Transverse colon (tissue), 4 donors: ENCODE results near the gene SLC19A1. TPM values are rescaled to one million over a fixed set of nuclear protein-coding genes. Genes with fewer than 3 reads are reported as not detected.

Source experiments
- DNase-seq: peaks from one replicate; pipeline ENCODE4 v3.0.0-alpha.2; 2019
- H3K27ac ChIP-seq, 4 donors: fragments of 200-600 bp; sonication (generic); 2 replicates each; pipeline ENCODE4 v1.5.1; 2016 to 2018; ENCODE audit warnings: inconsistent platforms in 4 of 4
- H3K27me3 ChIP-seq: fragments of 200-600 bp; sonication (generic); 2 replicates; pipeline ENCODE4 v1.5.1; 2017; ENCODE audit warnings: inconsistent platforms
- H3K36me3 ChIP-seq, 4 donors: fragments of 200-600 bp; sonication (generic); 2 replicates each; pipeline ENCODE4 v1.5.1; 2017 to 2019; ENCODE audit warnings: inconsistent platforms in 4 of 4
- H3K4me1 ChIP-seq, 4 donors: fragments of 200-600 bp; sonication (generic); 2 replicates each; pipeline ENCODE4 v1.5.1; 2017 to 2020; ENCODE audit warnings: inconsistent platforms in 4 of 4
- H3K4me3 ChIP-seq, 4 donors: fragments of 200-600 bp; sonication (generic); 1 replicate in 1 of 4; 2 replicates in 3 of 4; pipeline versions ENCODE4 v1.5.1 to v1.6.1; 2017 to 2019; ENCODE audit warnings: inconsistent platforms in 4 of 4
- H3K9me3 ChIP-seq, 2 donors: fragments of 200-600 bp; sonication (generic); 2 replicates each; pipeline ENCODE4 v1.5.1; 2017 to 2019; ENCODE audit warnings: inconsistent platforms in 2 of 2
- CTCF ChIP-seq, 5 experiments: fragments of 200-600 bp in 3 of 5; fragments of 450-650 bp in 2 of 5; sonication (generic) in 3 of 5; IDR thresholded peaks; 1 replicate in 2 of 5; 2 replicates in 3 of 5; pipeline ENCODE4 v1.5.1; 2016 to 2017; ENCODE audit warnings: antibody characterized with exemption in 5 of 5, inconsistent platforms in 3 of 5, mild to moderate bottlenecking in 2 of 5, moderate library complexity in 1 of 5
- EP300 ChIP-seq: sonication (generic); formaldehyde crosslinking; IDR thresholded peaks from one replicate; pipeline ENCODE4 v1.6.1; 2017; ENCODE audit warnings: antibody characterized with exemption, low read depth
- POLR2A ChIP-seq: fragments of 450-650 bp; IDR thresholded peaks from one replicate; pipeline ENCODE4 v1.6.1; 2016; ENCODE audit warnings: antibody characterized with exemption, mild to moderate bottlenecking, moderate library complexity
- POLR2AphosphoS5 ChIP-seq, 3 donors: sonication (generic); formaldehyde crosslinking; IDR thresholded peaks; one replicate each; pipeline ENCODE4 v1.6.1; 2016; ENCODE audit warnings: antibody characterized with exemption in 3 of 3
- WGBS, 2 donors: methylation state at CpG; one replicate each; pipeline ENCODE4 v1.1.5; 2018; ENCODE audit warnings: low coverage in 1 of 2; 5-methylcytosine and 5-hydroxymethylcytosine counted together
- in situ Hi-C, 4 donors: fragments of 200-750 bp; cut with MboI; loops; one replicate each; pipeline versions ENCODE4 v1.15.0 to v1.15.1; 2017; ENCODE audit warnings: low sequenced_read_pairs in 3 of 4, low pct_ligation_motif_present in 1 of 4, low pct_unique_long_range_greater_than_20kb in 1 of 4
- intact Hi-C: fragments of 100-400 bp; cut with DNase I; formaldehyde crosslinking; loops from one replicate; pipeline ENCODE4 v1.15.1; 2023; ENCODE audit warnings: low total_unique reads
- total RNA-seq, 4 donors: library from RNA; depleted of rRNA; stranded (reverse); fragments of >200 nt; gene quantifications; one replicate each; pipeline ENCODE4 v1.1.0, GENCODE V29; 2016

SLC19A1 gene
- total RNA-seq, 4 donors from 2014 or later, result 8.3 to 24.1 (median 17.3) TPM

- intact Hi-C loops, result no loop called here
- in situ Hi-C loops, result loop anchor here in 2 of 4 donors (25.0 kb wide), 2 partner anchors 170 to 295 kb away; partner anchors contain the start of gene POFUT2 (in 1 of the 2)
- H3K4me3 ChIP-seq, result no peak overlapping the region
- H3K4me1 ChIP-seq, result peaks cover 0 to 22% (median 14%) of the 10 kb centered on the region in 4 donors
- peaks cover 0 to 7% of the 10 kb centered on the region in 2 donors for H3K9me3 ChIP-seq
- DNase-seq, result no peak
- no peaks in the 10 kb centered on the region for H3K27me3 ChIP-seq
- H3K27ac ChIP-seq, result no peak overlapping the region
- WGBS, 2 donors, result 77% methylated on average over 23 of the region's 25 CpGs; no CpG with 5 or more reads in 1 of the 2 donors
- no peaks in the 10 kb centered on the region for H3K36me3 ChIP-seq
- TF ChIP-seq EP300, result no peak
- no peak for TF ChIP-seq POLR2A
- no peak for TF ChIP-seq CTCF (IDR thresholded peaks at IDR 0.05)
- no peak for TF ChIP-seq POLR2AphosphoS5 (IDR thresholded peaks at IDR 0.05)
Observed at GRCh38 chr21:45457161-45457831, 84.9 kb downstream of the SLC19A1 start.

GRCh38 chr21:45456584-45457160 lies 85.6 kb downstream of the SLC19A1 start:
- Histone ChIP-seq H3K27me3 (no peaks in the 10 kb centered on the region), H3K36me3 (no peaks in the 10 kb centered on the region), H3K9me3 (peaks cover 0 to 3% of the 10 kb centered on the region in 2 donors), H3K4me1 (peaks cover 0 to 22% (median 14%) of the 10 kb centered on the region in 4 donors), H3K4me3 (no peak overlapping the region), H3K27ac (no peak overlapping the region)
- no peak for DNase-seq
- WGBS, 2 donors, result 76% methylated on average over 30 of the region's 38 CpGs; no CpG with 5 or more reads in 1 of the 2 donors
- intact Hi-C loops, result no loop called here
- TF ChIP-seq POLR2AphosphoS5 (IDR thresholded peaks at IDR 0.05), result no peak
- no peak for TF ChIP-seq EP300
- no peak for TF ChIP-seq POLR2A
- no peak for TF ChIP-seq CTCF (IDR thresholded peaks at IDR 0.05)
- in situ Hi-C loops, result loop anchor here in 2 of 4 donors (25.0 kb wide), 2 partner anchors 169 to 294 kb away; partner anchors contain the start of gene POFUT2 (in 1 of the 2)

- intact Hi-C loops (no loop called here), in situ Hi-C loops (loop anchor here in 2 of 4 donors (25.0 kb wide), 2 partner anchors 169 to 294 kb away; partner anchors contain the start of gene POFUT2 (in 1 of the 2))
- Histone ChIP-seq H3K36me3 (no peaks in the 10 kb centered on the region), H3K4me1 (peaks cover 0 to 22% (median 13%) of the 10 kb centered on the region in 4 donors), H3K27ac (peak overlapping the region in 2 of 4 donors; percentile 12 to 32), H3K27me3 (no peaks in the 10 kb centered on the region), H3K4me3 (peak overlapping the region in 3 of 4 donors; percentile 2 to 27 (median 12)), H3K9me3 (no peaks in the 10 kb centered on the region)
- TF ChIP-seq POLR2AphosphoS5 (IDR thresholded peaks at IDR 0.05) (no peak), EP300 (no peak), POLR2A (no peak), CTCF (IDR thresholded peaks at IDR 0.05) (no peak)
- 62 to 80% methylated on average over 2 to 43 of the region's 47 CpGs for WGBS, 2 donors
- DNase-seq, result no peak
Observed at GRCh38 chr21:45455674-45456583, 86.3 kb downstream of the SLC19A1 start.
